Mononuclear cell (primary cell): ENCODE data around the gene SDCBP2. TPM values are rescaled to one million over a fixed set of nuclear protein-coding genes. Genes with fewer than 3 reads are reported as not detected.
"Not testable (repeated sequence)": the region's sequence is repeated elsewhere in the genome, so short reads cannot be mapped to it uniquely, and the experiment has no call there.

Source experiments
- H3K27me3 ChIP-seq: 2 replicates; pipeline ENCODE4 v1.6.0; 2011; ENCODE audit warnings: low read length, control low read depth; ENCODE audit not compliant: insufficient read depth
- H3K4me1 ChIP-seq: 2 replicates; pipeline ENCODE4 v1.5.1; 2011; ENCODE audit warnings: mild to moderate bottlenecking, low read length, control low read depth; ENCODE audit not compliant: insufficient read depth
- H3K4me3 ChIP-seq: 2 replicates; pipeline ENCODE4 v1.5.1; 2011; ENCODE audit warnings: mild to moderate bottlenecking, low read length, moderate library complexity
- H3K9me3 ChIP-seq: 2 replicates; pipeline ENCODE4 v1.5.1; 2011; ENCODE audit warnings: low read depth, mild to moderate bottlenecking, control low read depth, low read length
- total RNA-seq: library from RNA; depleted of rRNA; stranded (reverse); fragments of >200 nt; gene quantifications from one replicate; pipeline ENCODE4 v1.2.3, GENCODE V29; 2012

Gene SDCBP2
- total RNA-seq, 1 donor, result 0.42 TPM

GRCh38 chr20:1368448-1369199, 39.7 kb upstream of the SDCBP2 start:
- Histone ChIP-seq H3K27me3 (no peaks in the 10 kb centered on the region), H3K9me3 (no peaks in the 10 kb centered on the region), H3K4me1 (peaks cover 33% of the 10 kb centered on the region), H3K4me3 (no peak overlapping the region)

GRCh38 chr20:1367479-1367878, 38.5 kb upstream of the SDCBP2 start:
- H3K27me3 ChIP-seq, result no peaks in the 10 kb centered on the region
- H3K9me3 ChIP-seq, result no peaks in the 10 kb centered on the region
- H3K4me1 ChIP-seq, result peaks cover 37% of the 10 kb centered on the region
- H3K4me3 ChIP-seq, result no peak overlapping the region

GRCh38 chr20:1364106-1364505, 35.2 kb upstream of the SDCBP2 start:
- Histone ChIP-seq H3K27me3 (no peaks in the 10 kb centered on the region), H3K9me3 (no peaks in the 10 kb centered on the region), H3K4me3 (no peak overlapping the region), H3K4me1 (peaks cover 19% of the 10 kb centered on the region)

- Histone ChIP-seq H3K9me3 (no peaks in the 10 kb centered on the region), H3K27me3 (no peaks in the 10 kb centered on the region), H3K4me3 (no peak overlapping the region), H3K4me1 (peaks cover 20% of the 10 kb centered on the region)
Measured at GRCh38 chr20:1363522-1363921, 34.6 kb upstream of the SDCBP2 start.

- no peaks in the 10 kb centered on the region for H3K9me3 ChIP-seq
- no peaks in the 10 kb centered on the region for H3K27me3 ChIP-seq
- peaks cover 28% of the 10 kb centered on the region for H3K4me1 ChIP-seq
- no peak overlapping the region for H3K4me3 ChIP-seq
Measured at GRCh38 chr20:1362484-1362883, 33.5 kb upstream of the SDCBP2 start.

GRCh38 chr20:1360094-1360846, 31.3 kb upstream of the SDCBP2 start:
- no peaks in the 10 kb centered on the region for H3K9me3 ChIP-seq
- peaks cover 28% of the 10 kb centered on the region for H3K4me1 ChIP-seq
- no peaks in the 10 kb centered on the region for H3K27me3 ChIP-seq
- no peak overlapping the region for H3K4me3 ChIP-seq

GRCh38 chr20:1357921-1358671, 29.2 kb upstream of the SDCBP2 start:
- H3K9me3 ChIP-seq, result no peaks in the 10 kb centered on the region
- no peaks in the 10 kb centered on the region for H3K27me3 ChIP-seq
- H3K4me3 ChIP-seq, result no peak overlapping the region
- H3K4me1 ChIP-seq, result peaks cover 10% of the 10 kb centered on the region

GRCh38 chr20:1353956-1354355, 25.0 kb upstream of the SDCBP2 start:
- Histone ChIP-seq H3K27me3 (no peaks in the 10 kb centered on the region), H3K9me3 (no peaks in the 10 kb centered on the region), H3K4me3 (no peak overlapping the region), H3K4me1 (peaks cover 9% of the 10 kb centered on the region)

GRCh38 chr20:1346315-1346969, 17.5 kb upstream of the SDCBP2 start:
- H3K4me1 ChIP-seq, result no peaks in the 10 kb centered on the region
- H3K27me3 ChIP-seq, result no peaks in the 10 kb centered on the region
- no peak overlapping the region for H3K4me3 ChIP-seq
- peaks cover 12% of the 10 kb centered on the region for H3K9me3 ChIP-seq

- H3K4me3 ChIP-seq, result no peak overlapping the region
- H3K27me3 ChIP-seq, result no peaks in the 10 kb centered on the region
- H3K9me3 ChIP-seq, result peaks cover 12% of the 10 kb centered on the region
- no peaks in the 10 kb centered on the region for H3K4me1 ChIP-seq
Measured at GRCh38 chr20:1345756-1346093, 16.8 kb upstream of the SDCBP2 start.

- H3K27me3 ChIP-seq, result no peaks in the 10 kb centered on the region
- H3K4me1 ChIP-seq, result no peaks in the 10 kb centered on the region
- no peak overlapping the region for H3K4me3 ChIP-seq
- peaks cover 12% of the 10 kb centered on the region for H3K9me3 ChIP-seq
Measured at GRCh38 chr20:1345030-1345755, 16.3 kb upstream of the SDCBP2 start.

GRCh38 chr20:1343446-1344124, 14.6 kb upstream of the SDCBP2 start:
- not testable (repeated sequence) for H3K4me3 ChIP-seq

GRCh38 chr20:1341561-1342265, 12.8 kb upstream of the SDCBP2 start:
- Histone ChIP-seq H3K9me3 (peaks cover 3% of the 10 kb centered on the region), H3K27me3 (no peaks in the 10 kb centered on the region), H3K4me3 (no peak overlapping the region), H3K4me1 (peaks cover 6% of the 10 kb centered on the region)

More at GRCh38 chr20:1343446-1344124, 14.6 kb upstream of the SDCBP2 start:
- H3K27me3 ChIP-seq, H3K4me1 ChIP-seq: not testable (repeated sequence)
- peaks cover 12% of the 10 kb centered on the region for H3K9me3 ChIP-seq
